Measurements from ENCODE around the gene EPHB1. TPM values are rescaled to one million over a fixed set of nuclear protein-coding genes. Genes with fewer than 3 reads are reported as not detected.

EPHB1 gene
- total RNA-seq, 1 donor from 2014 or later = 16.3 TPM

DNA sequence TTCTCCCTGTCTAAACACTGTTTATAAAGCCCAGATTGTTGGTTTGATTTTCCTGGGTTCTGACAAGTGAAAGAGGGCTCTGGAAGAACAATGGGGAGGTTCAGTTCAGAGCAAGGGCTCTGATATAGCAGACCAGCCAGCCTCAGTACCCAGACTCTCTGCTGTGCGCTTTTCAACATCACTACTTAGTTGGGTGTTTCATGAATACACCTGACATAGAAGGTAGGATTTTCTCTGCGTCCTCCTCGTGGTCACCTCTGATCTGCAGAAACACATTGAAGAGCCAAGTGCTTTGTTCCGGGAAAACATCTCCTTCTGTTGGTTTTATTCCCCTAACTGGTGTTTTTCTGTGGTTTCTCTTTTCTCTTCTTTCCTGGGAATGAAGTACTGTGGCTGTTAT, 99.5 kb downstream of the EPHB1 start:
- Mint-ChIP-seq H3K36me3 (ENCODE audit: unreplicated experiment) (peaks cover 8% of the 10 kb centered on the region), H3K27me3 (ENCODE audit: unreplicated experiment) (peaks cover 2% of the 10 kb centered on the region), H3K27ac (ENCODE audit: unreplicated experiment) (no peak overlapping the region), H3K9me3 (ENCODE audit: unreplicated experiment) (peaks cover 2% of the 10 kb centered on the region), H3K4me3 (ENCODE audit: unreplicated experiment) (no peak overlapping the region), H3K4me1 (ENCODE audit: low read depth, unreplicated experiment) (peaks cover 2% of the 10 kb centered on the region)
- no peak for DNase-seq
- TF ChIP-seq, protein P1, sequence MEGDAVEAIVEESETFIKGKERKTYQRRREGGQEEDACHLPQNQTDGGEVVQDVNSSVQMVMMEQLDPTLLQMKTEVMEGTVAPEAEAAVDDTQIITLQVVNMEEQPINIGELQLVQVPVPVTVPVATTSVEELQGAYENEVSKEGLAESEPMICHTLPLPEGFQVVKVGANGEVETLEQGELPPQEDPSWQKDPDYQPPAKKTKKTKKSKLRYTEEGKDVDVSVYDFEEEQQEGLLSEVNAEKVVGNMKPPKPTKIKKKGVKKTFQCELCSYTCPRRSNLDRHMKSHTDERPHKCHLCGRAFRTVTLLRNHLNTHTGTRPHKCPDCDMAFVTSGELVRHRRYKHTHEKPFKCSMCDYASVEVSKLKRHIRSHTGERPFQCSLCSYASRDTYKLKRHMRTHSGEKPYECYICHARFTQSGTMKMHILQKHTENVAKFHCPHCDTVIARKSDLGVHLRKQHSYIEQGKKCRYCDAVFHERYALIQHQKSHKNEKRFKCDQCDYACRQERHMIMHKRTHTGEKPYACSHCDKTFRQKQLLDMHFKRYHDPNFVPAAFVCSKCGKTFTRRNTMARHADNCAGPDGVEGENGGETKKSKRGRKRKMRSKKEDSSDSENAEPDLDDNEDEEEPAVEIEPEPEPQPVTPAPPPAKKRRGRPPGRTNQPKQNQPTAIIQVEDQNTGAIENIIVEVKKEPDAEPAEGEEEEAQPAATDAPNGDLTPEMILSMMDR (IDR thresholded peaks at IDR 0.05; ENCODE audit: partially characterized antibody, unreplicated experiment) = no peak

DNA sequence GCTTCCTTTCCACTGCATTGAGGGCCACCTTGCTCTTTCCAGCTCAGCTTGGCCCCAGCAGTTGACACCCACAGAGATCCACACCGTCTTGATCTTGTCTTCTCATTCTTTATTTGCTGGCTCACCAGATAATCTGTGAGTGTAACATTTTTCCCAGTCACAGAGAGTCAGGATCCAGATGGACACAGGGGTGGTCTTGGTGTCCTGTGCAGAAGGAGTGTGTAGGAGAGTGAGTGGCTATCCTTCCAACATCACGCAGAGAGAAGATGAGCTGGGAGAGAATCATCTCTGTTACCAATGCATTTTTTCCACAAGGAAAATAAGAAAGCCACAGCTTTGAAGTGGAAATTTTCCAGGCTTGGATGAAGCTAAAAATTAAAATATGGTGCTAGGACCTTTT, 100.1 kb downstream of the EPHB1 start:
- no peak overlapping the region for H3K4me3 Mint-ChIP-seq (ENCODE audit: unreplicated experiment)
- peaks cover 8% of the 10 kb centered on the region for H3K36me3 Mint-ChIP-seq (ENCODE audit: unreplicated experiment)
- DNase-seq = no peak
- H3K4me1 Mint-ChIP-seq (ENCODE audit: low read depth, unreplicated experiment) = peaks cover 2% of the 10 kb centered on the region
- H3K27me3 Mint-ChIP-seq (ENCODE audit: unreplicated experiment) = peaks cover 3% of the 10 kb centered on the region
- TF ChIP-seq, protein P1 (IDR thresholded peaks at IDR 0.05; ENCODE audit: partially characterized antibody, unreplicated experiment) = no peak
- H3K9me3 Mint-ChIP-seq (ENCODE audit: unreplicated experiment) = peaks cover 2% of the 10 kb centered on the region
- H3K27ac Mint-ChIP-seq (ENCODE audit: unreplicated experiment) = no peak overlapping the region

DNA sequence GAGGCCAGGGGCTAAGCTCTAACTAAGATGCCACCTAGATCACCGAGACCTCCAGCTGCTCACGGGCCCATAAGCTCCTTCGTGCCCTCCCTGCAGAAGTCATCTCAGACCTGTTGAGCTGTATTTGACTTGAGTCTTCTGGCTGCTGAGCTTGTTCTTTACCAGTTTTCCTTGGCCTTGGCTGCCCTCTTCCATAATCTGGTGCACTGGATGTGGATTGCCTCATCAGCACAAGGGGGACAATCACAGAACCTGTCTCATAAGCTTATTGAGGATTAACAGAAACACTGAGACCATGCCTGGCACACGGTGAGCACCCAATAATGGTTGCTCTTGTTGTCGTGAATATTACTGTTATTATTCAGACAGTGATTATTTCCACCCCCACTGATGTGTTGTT, 101.1 kb downstream of the EPHB1 start:
- peaks cover 3% of the 10 kb centered on the region for H3K27me3 Mint-ChIP-seq (ENCODE audit: unreplicated experiment)
- H3K9me3 Mint-ChIP-seq (ENCODE audit: unreplicated experiment) = peaks cover 2% of the 10 kb centered on the region
- H3K27ac Mint-ChIP-seq (ENCODE audit: unreplicated experiment) = no peak overlapping the region
- H3K4me3 Mint-ChIP-seq (ENCODE audit: unreplicated experiment) = no peak overlapping the region
- H3K4me1 Mint-ChIP-seq (ENCODE audit: low read depth, unreplicated experiment) = peaks cover 2% of the 10 kb centered on the region
- TF ChIP-seq, protein P1 (IDR thresholded peaks at IDR 0.05; ENCODE audit: partially characterized antibody, unreplicated experiment) = no peak
- peaks cover 8% of the 10 kb centered on the region for H3K36me3 Mint-ChIP-seq (ENCODE audit: unreplicated experiment)
- DNase-seq = no peak

DNA sequence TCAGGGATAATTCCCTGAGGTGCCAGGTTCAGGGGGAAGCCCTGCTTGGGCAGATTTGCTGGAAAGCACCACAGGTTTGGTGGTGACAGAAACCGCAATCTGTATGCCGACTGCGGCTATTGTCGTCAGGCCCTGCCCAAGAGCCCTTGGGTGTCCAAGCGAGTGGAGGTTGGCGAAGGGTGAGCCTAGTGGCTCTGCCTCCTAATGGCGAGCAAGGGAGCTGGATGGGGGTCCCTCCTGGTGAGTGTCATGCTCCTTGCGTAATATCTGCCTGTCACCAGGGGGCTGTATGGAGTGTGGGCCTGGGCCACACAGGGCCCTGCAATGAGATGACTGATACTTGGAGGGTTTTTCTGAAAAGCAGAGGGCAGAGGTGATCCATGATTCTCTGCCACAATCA, 101.6 kb downstream of the EPHB1 start:
- TF ChIP-seq, protein P1 (IDR thresholded peaks at IDR 0.05; ENCODE audit: partially characterized antibody, unreplicated experiment) = no peak
- Mint-ChIP-seq H3K4me3 (ENCODE audit: unreplicated experiment) (no peak overlapping the region), H3K27ac (ENCODE audit: unreplicated experiment) (no peak overlapping the region), H3K36me3 (ENCODE audit: unreplicated experiment) (peaks cover 8% of the 10 kb centered on the region), H3K9me3 (ENCODE audit: unreplicated experiment) (peaks cover 2% of the 10 kb centered on the region), H3K4me1 (ENCODE audit: low read depth, unreplicated experiment) (peaks cover 2% of the 10 kb centered on the region), H3K27me3 (ENCODE audit: unreplicated experiment) (peaks cover 3% of the 10 kb centered on the region)
- no peak for DNase-seq

DNA sequence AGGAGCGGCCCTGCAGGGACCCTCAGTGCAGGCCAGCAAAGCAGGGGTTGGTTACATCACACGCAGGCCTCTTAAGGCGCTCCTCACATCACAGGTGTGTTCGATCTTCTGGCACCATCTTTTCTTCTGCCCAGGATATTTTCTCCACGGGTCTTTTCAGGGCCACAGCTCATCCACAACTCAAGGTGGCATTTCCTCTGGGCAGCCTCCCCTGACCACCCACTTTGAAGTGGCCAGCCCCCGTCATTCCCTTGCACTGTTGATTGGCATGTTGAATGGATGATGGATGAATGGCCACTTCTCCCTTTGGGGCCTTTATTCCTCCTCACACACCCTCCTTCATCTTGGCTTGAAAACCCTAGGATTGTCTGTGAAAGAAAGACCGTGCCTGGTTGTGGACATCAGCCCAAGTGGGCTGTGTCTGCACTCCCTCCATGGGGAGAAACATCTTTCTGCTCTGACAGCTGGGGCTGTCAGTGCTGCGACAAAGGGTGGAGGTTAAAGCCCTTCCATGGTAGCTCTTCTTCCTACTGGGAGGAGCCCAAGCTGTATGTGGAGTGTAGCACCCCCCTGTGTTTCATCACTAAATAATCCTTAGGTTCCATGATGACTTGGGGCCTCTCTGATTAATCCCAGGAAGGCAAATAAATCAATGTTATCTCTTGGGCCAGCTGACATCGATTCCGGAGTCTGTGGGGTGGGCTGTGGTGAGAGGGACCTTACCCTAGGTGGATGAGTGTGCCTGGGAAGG, 102.5 kb downstream of the EPHB1 start:
- DNase-seq = no peak
- TF ChIP-seq, protein P1 (IDR thresholded peaks at IDR 0.05; ENCODE audit: partially characterized antibody, unreplicated experiment) = no peak
- Mint-ChIP-seq H3K4me3 (ENCODE audit: unreplicated experiment) (no peak overlapping the region), H3K9me3 (ENCODE audit: unreplicated experiment) (peaks cover 2% of the 10 kb centered on the region), H3K27ac (ENCODE audit: unreplicated experiment) (no peak overlapping the region), H3K27me3 (ENCODE audit: unreplicated experiment) (peaks cover 3% of the 10 kb centered on the region), H3K36me3 (ENCODE audit: unreplicated experiment) (peaks cover 8% of the 10 kb centered on the region), H3K4me1 (ENCODE audit: low read depth, unreplicated experiment) (peaks cover 2% of the 10 kb centered on the region)

All from glutamatergic neuron (in vitro differentiated cells).